Measurements from ENCODE around the gene DDIT4.

DDIT4 gene

GRCh38 chr10:72319416-72320254 is 45.9 kb downstream of the DDIT4 start:
- DNase-seq (ENCODE audit: low read depth), result no peak
- H3K4me3 ChIP-seq (ENCODE audit: low read depth, low read length), result peak overlapping the region; percentile 24
- TF ChIP-seq, protein P1, sequence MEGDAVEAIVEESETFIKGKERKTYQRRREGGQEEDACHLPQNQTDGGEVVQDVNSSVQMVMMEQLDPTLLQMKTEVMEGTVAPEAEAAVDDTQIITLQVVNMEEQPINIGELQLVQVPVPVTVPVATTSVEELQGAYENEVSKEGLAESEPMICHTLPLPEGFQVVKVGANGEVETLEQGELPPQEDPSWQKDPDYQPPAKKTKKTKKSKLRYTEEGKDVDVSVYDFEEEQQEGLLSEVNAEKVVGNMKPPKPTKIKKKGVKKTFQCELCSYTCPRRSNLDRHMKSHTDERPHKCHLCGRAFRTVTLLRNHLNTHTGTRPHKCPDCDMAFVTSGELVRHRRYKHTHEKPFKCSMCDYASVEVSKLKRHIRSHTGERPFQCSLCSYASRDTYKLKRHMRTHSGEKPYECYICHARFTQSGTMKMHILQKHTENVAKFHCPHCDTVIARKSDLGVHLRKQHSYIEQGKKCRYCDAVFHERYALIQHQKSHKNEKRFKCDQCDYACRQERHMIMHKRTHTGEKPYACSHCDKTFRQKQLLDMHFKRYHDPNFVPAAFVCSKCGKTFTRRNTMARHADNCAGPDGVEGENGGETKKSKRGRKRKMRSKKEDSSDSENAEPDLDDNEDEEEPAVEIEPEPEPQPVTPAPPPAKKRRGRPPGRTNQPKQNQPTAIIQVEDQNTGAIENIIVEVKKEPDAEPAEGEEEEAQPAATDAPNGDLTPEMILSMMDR (IDR thresholded peaks at IDR 0.05; ENCODE audit: low read depth, low read length, missing control alignments), result no peak
- in situ Hi-C loops (cut with HindIII; ENCODE audit: low sequenced_read_pairs), result loop anchor here (5.0 to 25.0 kb wide), 2 partner anchors 192 to 432 kb away; no protein-coding TSS in a partner anchor

DNA sequence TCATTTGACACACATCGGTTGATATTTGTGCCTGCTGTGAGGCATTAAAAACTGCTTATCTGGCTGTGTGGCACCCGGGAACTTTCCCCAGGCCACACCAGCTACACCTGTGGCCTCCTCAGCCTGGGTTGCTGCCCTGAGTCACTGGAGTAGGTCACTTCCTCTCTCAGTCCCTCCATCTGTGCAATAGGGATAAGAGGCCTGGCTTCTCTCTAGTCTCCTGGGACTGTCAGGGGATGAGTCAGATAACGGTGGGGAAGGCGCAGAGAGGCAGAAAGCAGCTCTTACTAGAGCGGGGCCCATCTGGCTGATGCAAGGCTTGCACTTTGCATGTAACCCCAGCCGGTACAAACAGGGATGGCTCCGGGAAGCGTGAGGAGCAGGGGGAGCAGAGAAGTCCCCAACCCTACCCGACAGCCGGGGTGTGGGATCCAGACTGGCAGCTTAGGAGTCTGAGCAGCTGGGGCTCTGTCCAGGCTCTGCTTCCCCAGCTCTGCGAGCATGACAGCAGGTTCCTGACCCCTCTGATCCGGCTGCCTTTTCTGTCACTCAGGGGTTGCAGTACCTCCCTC is 47.0 kb downstream of the DDIT4 start:
- in situ Hi-C loops (cut with HindIII; ENCODE audit: low sequenced_read_pairs), result loop anchor here (5.0 to 25.0 kb wide), 2 partner anchors 193 to 433 kb away; no protein-coding TSS in a partner anchor
- peak; percentile 80 for DNase-seq (ENCODE audit: low read depth)
- H3K4me3 ChIP-seq (ENCODE audit: low read depth, low read length), result no peak overlapping the region

DNA sequence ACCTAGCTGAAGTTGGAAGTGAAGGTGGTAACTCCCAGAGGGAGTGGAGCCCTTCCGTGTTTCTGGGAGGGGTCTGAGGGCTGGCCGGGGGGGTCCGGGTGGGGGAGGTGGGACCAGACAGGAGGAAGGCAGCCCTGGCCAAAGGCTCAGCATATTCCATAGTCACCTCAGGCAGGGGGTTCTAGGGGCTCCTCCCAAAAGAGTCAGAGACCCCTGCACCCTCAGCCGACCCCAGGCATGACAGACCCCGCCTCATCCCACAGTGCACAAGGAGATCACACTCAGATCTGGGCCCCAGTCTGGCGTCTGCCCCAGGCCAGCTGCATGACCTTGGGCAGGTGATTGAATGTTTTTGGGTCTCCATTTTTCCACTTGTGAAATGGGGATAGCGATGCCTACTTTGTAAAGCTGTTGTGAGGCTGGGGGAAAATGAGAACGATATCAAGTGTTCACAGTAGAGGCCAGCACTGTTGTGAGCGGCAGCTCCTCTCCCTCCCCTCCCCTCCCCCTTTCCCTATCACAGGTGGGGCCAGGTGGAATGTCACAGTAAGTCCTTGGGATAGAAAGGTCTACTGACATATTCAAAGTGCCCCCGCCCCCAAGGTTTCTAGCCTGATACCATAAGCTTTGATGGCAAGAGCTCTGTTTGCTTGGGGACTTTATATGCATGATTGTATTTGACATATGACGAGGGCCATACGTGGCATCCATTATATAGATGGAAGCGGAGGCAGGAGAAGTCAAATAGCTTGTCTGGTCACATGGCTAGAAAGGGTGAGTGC is 47.7 kb downstream of the DDIT4 start:
- TF ChIP-seq, protein P1 (IDR thresholded peaks at IDR 0.05; ENCODE audit: low read depth, low read length, missing control alignments), result no peak
- no peak for DNase-seq (ENCODE audit: low read depth)
- no peak overlapping the region for H3K4me3 ChIP-seq (ENCODE audit: low read depth, low read length)
- in situ Hi-C loops (cut with HindIII; ENCODE audit: low sequenced_read_pairs), result loop anchor here (5.0 to 25.0 kb wide), 2 partner anchors 194 to 434 kb away; no protein-coding TSS in a partner anchor

More for the DNA sequence above, 47.0 kb downstream of the DDIT4 start:
- TF ChIP-seq, protein P1 (IDR thresholded peaks at IDR 0.05; ENCODE audit: low read depth, low read length, missing control alignments), result no peak

GRCh38 chr10:72322030-72322279 is 48.2 kb downstream of the DDIT4 start:
- in situ Hi-C loops (cut with HindIII; ENCODE audit: low sequenced_read_pairs), result loop anchor here (5.0 to 25.0 kb wide), 2 partner anchors 195 to 435 kb away; no protein-coding TSS in a partner anchor
- no peak for DNase-seq (ENCODE audit: low read depth)
- H3K4me3 ChIP-seq (ENCODE audit: low read depth, low read length), result no peak overlapping the region
- TF ChIP-seq, protein P1 (IDR thresholded peaks at IDR 0.05; ENCODE audit: low read depth, low read length, missing control alignments), result no peak

DNA sequence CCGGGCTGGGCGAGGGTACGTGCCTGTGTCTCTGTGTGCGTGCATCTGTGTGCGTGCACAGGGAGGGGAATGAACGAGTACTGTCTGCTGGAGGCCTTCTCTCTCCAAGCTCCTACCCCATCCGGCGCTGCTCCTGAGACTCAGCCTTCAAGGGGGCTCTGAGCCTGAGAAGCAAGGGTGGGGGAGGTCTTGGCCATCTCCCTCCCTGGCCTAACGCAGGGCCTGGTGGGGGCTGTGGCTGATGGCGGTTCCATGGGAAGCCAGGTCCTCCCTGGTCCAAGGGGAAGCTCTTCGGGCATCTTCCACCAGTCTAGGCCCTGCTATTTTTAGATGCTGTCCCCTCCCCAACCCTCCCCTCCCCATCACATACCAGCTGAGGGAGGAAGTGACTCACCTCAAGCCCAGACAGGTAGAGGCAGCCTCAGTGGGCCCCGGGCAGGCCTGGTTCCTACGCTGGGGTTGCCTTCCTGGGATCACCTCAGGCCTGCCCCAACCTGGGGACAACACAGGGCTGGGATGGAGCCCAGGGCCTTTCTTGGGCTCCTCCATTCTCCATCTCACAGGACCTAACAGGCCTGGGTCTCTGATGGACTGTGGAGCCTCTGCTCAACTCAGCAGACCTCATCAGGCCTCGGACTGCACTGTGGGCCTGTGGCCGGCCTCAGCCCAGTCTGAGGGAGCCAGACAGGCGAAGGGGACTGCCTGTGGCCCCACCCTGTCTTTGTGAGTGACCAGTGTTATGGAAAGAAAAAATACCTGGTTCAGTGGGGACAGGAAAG is 48.7 kb downstream of the DDIT4 start:
- no peak overlapping the region for H3K4me3 ChIP-seq (ENCODE audit: low read depth, low read length)
- TF ChIP-seq, protein P1 (IDR thresholded peaks at IDR 0.05; ENCODE audit: low read depth, low read length, missing control alignments), result no peak
- in situ Hi-C loops (cut with HindIII; ENCODE audit: low sequenced_read_pairs), result loop anchor here (5.0 to 25.0 kb wide), 2 partner anchors 195 to 435 kb away; no protein-coding TSS in a partner anchor
- no peak for DNase-seq (ENCODE audit: low read depth)

Measured in astrocyte of the cerebellum (primary cell).